K562 (cell line): Measurements from ENCODE around the gene PRSS27. TPM values are rescaled to one million over a fixed set of nuclear protein-coding genes. Genes with fewer than 3 reads are reported as not detected.

ENCODE experiments used
- CREB5 ChIP-seq: fragments of 250-450 bp; sonication (Bioruptor Pico); IDR thresholded peaks from 2 replicates; pipeline ENCODE4 v1.5.0; 2020; ENCODE audit warnings: mild to moderate bottlenecking
- GABPA ChIP-seq: fragments of 200-800 bp; sonication (Bioruptor generic); conservative IDR thresholded peaks from 2 replicates; pipeline ENCODE4 v1.6.1; 2016; ENCODE audit warnings: low read depth, missing genetic modification characterization, missing compliant biosample characterization
- GATA2 ChIP-seq: sonication (generic); formaldehyde crosslinking; IDR thresholded peaks from 2 replicates; pipeline ENCODE4 v1.4.0; 2020; ENCODE audit warnings: mild to moderate bottlenecking, missing genetic modification reagents
- GATAD2A ChIP-seq: fragments of 450-650 bp; IDR thresholded peaks from 2 replicates; pipeline ENCODE4 v1.6.1; 2017
- HNRNPLL ChIP-seq: fragments of 200-400 bp; formaldehyde crosslinking; IDR thresholded peaks from 2 replicates; pipeline ENCODE4 v1.6.1; 2017; ENCODE audit warnings: low read length, low read depth, mild to moderate bottlenecking; ENCODE audit not compliant: poor library complexity, severe bottlenecking
- MECOM ChIP-seq: fragments of 250-450 bp; sonication (Bioruptor Pico); IDR thresholded peaks from 2 replicates; pipeline ENCODE4 v1.8.0; 2022; ENCODE audit warnings: inconsistent platforms
- NR3C1 ChIP-seq: sonication (generic); formaldehyde crosslinking; IDR thresholded peaks from 2 replicates; pipeline ENCODE4 v1.8.1; 2022; ENCODE audit warnings: missing genetic modification reagents
- U2AF1 ChIP-seq: fragments of 200-400 bp; formaldehyde crosslinking; optimal IDR thresholded peaks from 2 replicates; pipeline ENCODE3; 2017; ENCODE audit warnings: mild to moderate bottlenecking, low read depth, low read length, moderate library complexity
- ZNF197 ChIP-seq: fragments of 200-800 bp; sonication (Bioruptor generic); IDR thresholded peaks from 2 replicates; pipeline ENCODE4 v1.6.1; 2016; ENCODE audit warnings: low read depth, missing genetic modification characterization, missing compliant biosample characterization
- polyA plus RNA-seq, 8 experiments: library from polyadenylated mRNA; depleted of rRNA in 4 of 8; stranded (reverse) in 5 of 8; unstranded in 3 of 8; fragments of >200 nt; fragmentation: Nextera tagmentation in 2 of 8; fragmentation: Illumina TruSeq in 1 of 8; extraction: Ambion mirVana in 2 of 8; extraction: Trizol in 1 of 8; gene quantifications; 2 replicates each; pipeline versions ENCODE4 v1.2.1 to v1.2.3, GENCODE V29; 2011 to 2014; ENCODE audit warnings: inconsistent platforms in 1 of 8, missing spikeins in 1 of 8
- total RNA-seq, 7 experiments: library from RNA; depleted of rRNA in 6 of 7; stranded (reverse); fragments of >200 nt in 6 of 7; fragmentation: Illumina TruSeq in 2 of 7; extraction: Trizol in 2 of 7; gene quantifications; 2 replicates each; pipeline versions ENCODE4 v1.2.1 to v1.2.3, GENCODE V29; 2011 to 2021; ENCODE audit warnings: low replicate concordance in 1 of 7
- TF ChIP-seq, protein P1 (sequence below): fragments of 200-600 bp; sonication (generic); IDR thresholded peaks from one replicate; pipeline ENCODE4 v1.6.1; 2012; ENCODE audit warnings: mild to moderate bottlenecking, low read depth, low read length, inconsistent platforms
- TF ChIP-seq, protein P2 (sequence below): fragments of 150-350 bp; conservative IDR thresholded peaks from 2 replicates; pipeline ENCODE4 v1.6.1; 2014; ENCODE audit warnings: low read length

Gene PRSS27
- total and polyA plus RNA-seq, 9 of the 15 experiments (the other 6 are each of a cell fraction or from before 2014, with no cell fraction given): 0.09 to 0.20 (median 0.17) TPM; not detected in 5

DNA sequence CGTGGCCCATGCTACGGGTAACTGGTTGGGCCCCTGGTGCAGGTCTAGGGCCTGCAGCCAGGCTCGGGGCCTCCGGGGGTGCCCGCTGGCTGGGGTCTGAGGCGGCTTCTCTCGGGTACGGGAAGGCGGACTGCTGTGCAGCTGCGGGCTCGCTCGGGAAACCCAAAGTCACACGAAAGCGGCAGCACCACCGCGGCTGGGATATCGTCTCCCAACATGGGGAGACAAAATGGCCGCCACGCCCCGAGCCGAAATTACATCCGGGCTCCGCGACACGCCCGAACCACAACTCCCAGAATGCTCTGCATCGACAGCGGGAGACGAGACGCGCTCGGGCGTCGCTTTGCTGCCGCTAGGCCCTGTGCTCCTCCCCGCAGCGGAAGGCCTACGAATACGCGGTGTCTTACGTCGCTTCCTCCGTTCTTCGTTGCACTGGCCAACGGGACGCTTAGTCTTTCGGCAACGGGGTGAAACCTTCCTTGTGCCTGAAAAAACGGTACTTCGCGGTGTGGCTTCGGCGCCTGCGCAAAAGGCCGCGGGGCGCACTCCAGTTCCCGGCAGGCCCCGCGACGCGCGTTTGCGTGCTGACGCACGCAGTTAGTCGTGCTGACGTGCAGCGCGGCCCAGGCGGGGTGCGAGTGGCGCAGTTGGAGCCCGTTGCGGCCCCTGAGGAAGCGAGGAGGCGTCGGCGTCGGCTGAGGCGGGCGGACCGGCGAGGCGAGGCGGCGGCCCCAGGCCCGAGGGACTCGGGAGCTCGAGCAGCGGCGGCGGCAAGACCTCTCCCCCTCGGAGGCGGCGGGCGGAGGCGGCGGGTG lies 32.2 kb upstream of the PRSS27 start, which contains the start of gene SRRM2 (continued):
- TF ChIP-seq, protein P1, sequence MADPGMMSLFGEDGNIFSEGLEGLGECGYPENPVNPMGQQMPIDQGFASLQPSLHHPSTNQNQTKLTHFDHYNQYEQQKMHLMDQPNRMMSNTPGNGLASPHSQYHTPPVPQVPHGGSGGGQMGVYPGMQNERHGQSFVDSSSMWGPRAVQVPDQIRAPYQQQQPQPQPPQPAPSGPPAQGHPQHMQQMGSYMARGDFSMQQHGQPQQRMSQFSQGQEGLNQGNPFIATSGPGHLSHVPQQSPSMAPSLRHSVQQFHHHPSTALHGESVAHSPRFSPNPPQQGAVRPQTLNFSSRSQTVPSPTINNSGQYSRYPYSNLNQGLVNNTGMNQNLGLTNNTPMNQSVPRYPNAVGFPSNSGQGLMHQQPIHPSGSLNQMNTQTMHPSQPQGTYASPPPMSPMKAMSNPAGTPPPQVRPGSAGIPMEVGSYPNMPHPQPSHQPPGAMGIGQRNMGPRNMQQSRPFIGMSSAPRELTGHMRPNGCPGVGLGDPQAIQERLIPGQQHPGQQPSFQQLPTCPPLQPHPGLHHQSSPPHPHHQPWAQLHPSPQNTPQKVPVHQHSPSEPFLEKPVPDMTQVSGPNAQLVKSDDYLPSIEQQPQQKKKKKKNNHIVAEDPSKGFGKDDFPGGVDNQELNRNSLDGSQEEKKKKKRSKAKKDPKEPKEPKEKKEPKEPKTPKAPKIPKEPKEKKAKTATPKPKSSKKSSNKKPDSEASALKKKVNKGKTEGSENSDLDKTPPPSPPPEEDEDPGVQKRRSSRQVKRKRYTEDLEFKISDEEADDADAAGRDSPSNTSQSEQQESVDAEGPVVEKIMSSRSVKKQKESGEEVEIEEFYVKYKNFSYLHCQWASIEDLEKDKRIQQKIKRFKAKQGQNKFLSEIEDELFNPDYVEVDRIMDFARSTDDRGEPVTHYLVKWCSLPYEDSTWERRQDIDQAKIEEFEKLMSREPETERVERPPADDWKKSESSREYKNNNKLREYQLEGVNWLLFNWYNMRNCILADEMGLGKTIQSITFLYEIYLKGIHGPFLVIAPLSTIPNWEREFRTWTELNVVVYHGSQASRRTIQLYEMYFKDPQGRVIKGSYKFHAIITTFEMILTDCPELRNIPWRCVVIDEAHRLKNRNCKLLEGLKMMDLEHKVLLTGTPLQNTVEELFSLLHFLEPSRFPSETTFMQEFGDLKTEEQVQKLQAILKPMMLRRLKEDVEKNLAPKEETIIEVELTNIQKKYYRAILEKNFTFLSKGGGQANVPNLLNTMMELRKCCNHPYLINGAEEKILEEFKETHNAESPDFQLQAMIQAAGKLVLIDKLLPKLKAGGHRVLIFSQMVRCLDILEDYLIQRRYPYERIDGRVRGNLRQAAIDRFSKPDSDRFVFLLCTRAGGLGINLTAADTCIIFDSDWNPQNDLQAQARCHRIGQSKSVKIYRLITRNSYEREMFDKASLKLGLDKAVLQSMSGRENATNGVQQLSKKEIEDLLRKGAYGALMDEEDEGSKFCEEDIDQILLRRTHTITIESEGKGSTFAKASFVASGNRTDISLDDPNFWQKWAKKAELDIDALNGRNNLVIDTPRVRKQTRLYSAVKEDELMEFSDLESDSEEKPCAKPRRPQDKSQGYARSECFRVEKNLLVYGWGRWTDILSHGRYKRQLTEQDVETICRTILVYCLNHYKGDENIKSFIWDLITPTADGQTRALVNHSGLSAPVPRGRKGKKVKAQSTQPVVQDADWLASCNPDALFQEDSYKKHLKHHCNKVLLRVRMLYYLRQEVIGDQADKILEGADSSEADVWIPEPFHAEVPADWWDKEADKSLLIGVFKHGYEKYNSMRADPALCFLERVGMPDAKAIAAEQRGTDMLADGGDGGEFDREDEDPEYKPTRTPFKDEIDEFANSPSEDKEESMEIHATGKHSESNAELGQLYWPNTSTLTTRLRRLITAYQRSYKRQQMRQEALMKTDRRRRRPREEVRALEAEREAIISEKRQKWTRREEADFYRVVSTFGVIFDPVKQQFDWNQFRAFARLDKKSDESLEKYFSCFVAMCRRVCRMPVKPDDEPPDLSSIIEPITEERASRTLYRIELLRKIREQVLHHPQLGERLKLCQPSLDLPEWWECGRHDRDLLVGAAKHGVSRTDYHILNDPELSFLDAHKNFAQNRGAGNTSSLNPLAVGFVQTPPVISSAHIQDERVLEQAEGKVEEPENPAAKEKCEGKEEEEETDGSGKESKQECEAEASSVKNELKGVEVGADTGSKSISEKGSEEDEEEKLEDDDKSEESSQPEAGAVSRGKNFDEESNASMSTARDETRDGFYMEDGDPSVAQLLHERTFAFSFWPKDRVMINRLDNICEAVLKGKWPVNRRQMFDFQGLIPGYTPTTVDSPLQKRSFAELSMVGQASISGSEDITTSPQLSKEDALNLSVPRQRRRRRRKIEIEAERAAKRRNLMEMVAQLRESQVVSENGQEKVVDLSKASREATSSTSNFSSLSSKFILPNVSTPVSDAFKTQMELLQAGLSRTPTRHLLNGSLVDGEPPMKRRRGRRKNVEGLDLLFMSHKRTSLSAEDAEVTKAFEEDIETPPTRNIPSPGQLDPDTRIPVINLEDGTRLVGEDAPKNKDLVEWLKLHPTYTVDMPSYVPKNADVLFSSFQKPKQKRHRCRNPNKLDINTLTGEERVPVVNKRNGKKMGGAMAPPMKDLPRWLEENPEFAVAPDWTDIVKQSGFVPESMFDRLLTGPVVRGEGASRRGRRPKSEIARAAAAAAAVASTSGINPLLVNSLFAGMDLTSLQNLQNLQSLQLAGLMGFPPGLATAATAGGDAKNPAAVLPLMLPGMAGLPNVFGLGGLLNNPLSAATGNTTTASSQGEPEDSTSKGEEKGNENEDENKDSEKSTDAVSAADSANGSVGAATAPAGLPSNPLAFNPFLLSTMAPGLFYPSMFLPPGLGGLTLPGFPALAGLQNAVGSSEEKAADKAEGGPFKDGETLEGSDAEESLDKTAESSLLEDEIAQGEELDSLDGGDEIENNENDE: no peak
- TF ChIP-seq MECOM (CRISPR knock-in tag): no peak
- TF ChIP-seq GABPA (tag): peak; percentile 84
- peak; percentile 82 for TF ChIP-seq HNRNPLL
- no peak for TF ChIP-seq GATA2 (CRISPR knock-in tag)
- TF ChIP-seq GATAD2A: no peak
- TF ChIP-seq CREB5: no peak
- peak; percentile 80 for TF ChIP-seq U2AF1
- TF ChIP-seq NR3C1 (CRISPR knock-in tag): peak; percentile 55; the same call in 1 of the 2 replicates
- TF ChIP-seq, protein P2, sequence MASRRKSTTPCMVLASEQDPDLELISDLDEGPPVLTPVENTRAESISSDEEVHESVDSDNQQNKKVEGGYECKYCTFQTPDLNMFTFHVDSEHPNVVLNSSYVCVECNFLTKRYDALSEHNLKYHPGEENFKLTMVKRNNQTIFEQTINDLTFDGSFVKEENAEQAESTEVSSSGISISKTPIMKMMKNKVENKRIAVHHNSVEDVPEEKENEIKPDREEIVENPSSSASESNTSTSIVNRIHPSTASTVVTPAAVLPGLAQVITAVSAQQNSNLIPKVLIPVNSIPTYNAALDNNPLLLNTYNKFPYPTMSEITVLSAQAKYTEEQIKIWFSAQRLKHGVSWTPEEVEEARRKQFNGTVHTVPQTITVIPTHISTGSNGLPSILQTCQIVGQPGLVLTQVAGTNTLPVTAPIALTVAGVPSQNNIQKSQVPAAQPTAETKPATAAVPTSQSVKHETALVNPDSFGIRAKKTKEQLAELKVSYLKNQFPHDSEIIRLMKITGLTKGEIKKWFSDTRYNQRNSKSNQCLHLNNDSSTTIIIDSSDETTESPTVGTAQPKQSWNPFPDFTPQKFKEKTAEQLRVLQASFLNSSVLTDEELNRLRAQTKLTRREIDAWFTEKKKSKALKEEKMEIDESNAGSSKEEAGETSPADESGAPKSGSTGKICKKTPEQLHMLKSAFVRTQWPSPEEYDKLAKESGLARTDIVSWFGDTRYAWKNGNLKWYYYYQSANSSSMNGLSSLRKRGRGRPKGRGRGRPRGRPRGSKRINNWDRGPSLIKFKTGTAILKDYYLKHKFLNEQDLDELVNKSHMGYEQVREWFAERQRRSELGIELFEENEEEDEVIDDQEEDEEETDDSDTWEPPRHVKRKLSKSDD: no peak
- peak; percentile 33; the same call in 1 of the 2 replicates for TF ChIP-seq ZNF197 (CRISPR knock-in tag)
